Neural progenitor cell (in vitro differentiated cells): ENCODE results near the gene ASGR1. TPM values are rescaled to one million over a fixed set of nuclear protein-coding genes. Genes with fewer than 3 reads are reported as not detected.

Source experiments
- DNase-seq: peaks from one replicate; pipeline ENCODE4 v3.0.0-alpha.2; 2016; ENCODE audit warnings: low spot score
- H2AFZ ChIP-seq: fragments of 200-600 bp; sonication (generic); replicated peaks from 2 replicates; pipeline ENCODE4 v1.6.1; 2016; ENCODE audit warnings: antibody characterized with exemption
- H3F3A ChIP-seq: fragments of 200-600 bp; sonication (generic); 2 replicates; pipeline ENCODE4 v1.6.1; 2016; ENCODE audit warnings: antibody characterized with exemption, low read depth
- H3K27ac ChIP-seq: fragments of 200-600 bp; sonication (generic); 2 replicates; pipeline ENCODE4 v1.5.1; 2016; ENCODE audit warnings: mild to moderate bottlenecking
- H3K27me3 ChIP-seq: fragments of 200-600 bp; sonication (generic); 2 replicates; pipeline ENCODE4 v1.6.1; 2016; ENCODE audit warnings: mild to moderate bottlenecking, moderate library complexity
- H3K36me3 ChIP-seq: fragments of 200-600 bp; sonication (generic); 2 replicates; pipeline ENCODE4 v1.5.1; 2016
- H3K4me1 ChIP-seq: fragments of 200-600 bp; sonication (generic); 2 replicates; pipeline ENCODE4 v1.6.1; 2016; ENCODE audit warnings: mixed run types
- H3K4me2 ChIP-seq: fragments of 200-600 bp; sonication (generic); 2 replicates; pipeline ENCODE4 v1.6.1; 2016
- H3K4me3 ChIP-seq: fragments of 200-600 bp; sonication (generic); 2 replicates; pipeline ENCODE4 v1.5.1; 2016
- H3K79me2 ChIP-seq: fragments of 200-600 bp; sonication (generic); 2 replicates; pipeline ENCODE4 v1.6.1; 2016; ENCODE audit warnings: low read depth
- H3K9ac ChIP-seq: fragments of 200-600 bp; sonication (generic); 2 replicates; pipeline ENCODE4 v1.6.1; 2016
- H3K9me3 ChIP-seq: fragments of 200-600 bp; sonication (generic); 2 replicates; pipeline ENCODE4 v1.5.1; 2016; ENCODE audit warnings: low read depth
- H4K20me1 ChIP-seq: fragments of 200-600 bp; sonication (generic); 2 replicates; pipeline ENCODE4 v1.6.1; 2016; ENCODE audit warnings: low read depth
- H3K27ac Mint-ChIP-seq: 3 replicates; pipeline ENCODE4 v1.8.0; 2021; ENCODE audit warnings: mixed read lengths
- H3K27me3 Mint-ChIP-seq: 2 replicates; pipeline ENCODE4 v1.8.0; 2022; ENCODE audit warnings: low read depth, mild to moderate bottlenecking, inconsistent platforms, moderate library complexity, mixed read lengths; ENCODE audit not compliant: insufficient read depth
- H3K36me3 Mint-ChIP-seq: 3 replicates; pipeline ENCODE4 v1.8.0; 2021; ENCODE audit warnings: mixed read lengths
- H3K4me1 Mint-ChIP-seq: 3 replicates; pipeline ENCODE4 v1.8.0; 2021; ENCODE audit warnings: mixed read lengths
- H3K4me3 Mint-ChIP-seq: 3 replicates; pipeline ENCODE4 v1.8.0; 2021; ENCODE audit warnings: mild to moderate bottlenecking, moderate library complexity, mixed read lengths
- H3K9me3 Mint-ChIP-seq: 3 replicates; pipeline ENCODE4 v1.8.0; 2020; ENCODE audit warnings: mixed read lengths
- CTCF ChIP-seq: fragments of 200-600 bp; sonication (generic); IDR thresholded peaks from 2 replicates; pipeline ENCODE4 v1.5.1; 2017; ENCODE audit warnings: antibody characterized with exemption, mild to moderate bottlenecking
- EZH2 ChIP-seq: fragments of 200-600 bp; sonication (generic); IDR thresholded peaks from 2 replicates; pipeline ENCODE4 v1.6.1; 2017; ENCODE audit warnings: antibody characterized with exemption, mild to moderate bottlenecking, moderate library complexity
- EZH2phosphoT487 ChIP-seq: fragments of 200-600 bp; sonication (generic); IDR thresholded peaks from 2 replicates; pipeline ENCODE4 v1.6.1; 2017; ENCODE audit warnings: antibody characterized with exemption
- total RNA-seq: library from RNA; depleted of rRNA; stranded (reverse); fragments of >200 nt; gene quantifications from 2 replicates; pipeline ENCODE4 v1.2.3, GENCODE V29; 2015; ENCODE audit warnings: low replicate concordance

The ASGR1 gene
- total RNA-seq, 1 donor from 2014 or later = 3.1 TPM

GRCh38 chr17:7133916-7134315 is 45.3 kb downstream of the ASGR1 start:
- Histone ChIP-seq H3K36me3 (no peaks in the 10 kb centered on the region), H3K9ac (no peak overlapping the region), H3K9me3 (no peaks in the 10 kb centered on the region), H3K27ac (no peak overlapping the region), H2AFZ (peak overlapping the region; percentile 2), H3K4me3 (peak overlapping the region; percentile 27), H3K27me3 (peaks cover 41% of the 10 kb centered on the region), H4K20me1 (peaks cover 5% of the 10 kb centered on the region), H3F3A (peaks cover 38% of the 10 kb centered on the region), H3K4me1 (peaks cover 29% of the 10 kb centered on the region), H3K4me2 (peak overlapping the region; percentile 60), H3K79me2 (no peaks in the 10 kb centered on the region)
- Mint-ChIP-seq H3K4me1 (peaks cover 51% of the 10 kb centered on the region), H3K4me3 (no peak overlapping the region), H3K27ac (peak overlapping the region; percentile 72), H3K27me3 (peaks cover 27% of the 10 kb centered on the region), H3K9me3 (no peaks in the 10 kb centered on the region), H3K36me3 (no peaks in the 10 kb centered on the region)
- peak; percentile 40 for DNase-seq
- TF ChIP-seq EZH2phosphoT487 = no peak
- TF ChIP-seq EZH2 = no peak
- TF ChIP-seq CTCF = no peak

GRCh38 chr17:7133424-7133823 is 45.7 kb downstream of the ASGR1 start:
- Histone ChIP-seq H4K20me1 (peaks cover 5% of the 10 kb centered on the region), H3K9me3 (no peaks in the 10 kb centered on the region), H3K27me3 (peaks cover 39% of the 10 kb centered on the region), H3K9ac (no peak overlapping the region), H3K36me3 (no peaks in the 10 kb centered on the region), H3K27ac (no peak overlapping the region), H2AFZ (peak overlapping the region; percentile 2), H3F3A (peaks cover 38% of the 10 kb centered on the region), H3K4me3 (peak overlapping the region; percentile 27), H3K79me2 (no peaks in the 10 kb centered on the region), H3K4me1 (peaks cover 29% of the 10 kb centered on the region), H3K4me2 (peak overlapping the region; percentile 60)
- H3K9me3 Mint-ChIP-seq = no peaks in the 10 kb centered on the region
- H3K4me1 Mint-ChIP-seq = peaks cover 53% of the 10 kb centered on the region
- peak; percentile 79 for DNase-seq
- H3K27ac Mint-ChIP-seq = peak overlapping the region; percentile 98
- no peaks in the 10 kb centered on the region for H3K36me3 Mint-ChIP-seq
- no peak for TF ChIP-seq EZH2phosphoT487
- peak; percentile 52 for TF ChIP-seq CTCF
- no peak overlapping the region for H3K4me3 Mint-ChIP-seq
- H3K27me3 Mint-ChIP-seq = peaks cover 27% of the 10 kb centered on the region

- Histone ChIP-seq H3K27ac (peak overlapping the region; percentile 75), H4K20me1 (peaks cover 5% of the 10 kb centered on the region), H3F3A (peaks cover 38% of the 10 kb centered on the region), H3K4me1 (peaks cover 29% of the 10 kb centered on the region), H3K4me3 (peak overlapping the region; percentile 27), H3K9ac (no peak overlapping the region), H2AFZ (no peak overlapping the region), H3K36me3 (no peaks in the 10 kb centered on the region), H3K79me2 (no peaks in the 10 kb centered on the region), H3K4me2 (peak overlapping the region; percentile 60), H3K27me3 (peaks cover 37% of the 10 kb centered on the region), H3K9me3 (no peaks in the 10 kb centered on the region)
- DNase-seq = peak; percentile 83
- Mint-ChIP-seq H3K4me3 (peak overlapping the region; percentile 32), H3K27ac (peak overlapping the region; percentile 94), H3K27me3 (peaks cover 24% of the 10 kb centered on the region), H3K36me3 (no peaks in the 10 kb centered on the region), H3K4me1 (peaks cover 56% of the 10 kb centered on the region), H3K9me3 (no peaks in the 10 kb centered on the region)
- TF ChIP-seq EZH2 (no peak), CTCF (no peak)
Observed at GRCh38 chr17:7132511-7133094, 46.6 kb downstream of the ASGR1 start.
